HG02642 (cell line): ENCODE measurements around the gene ATP8A2.
"Not testable (repeated sequence)": the region's sequence is repeated elsewhere in the genome, so short reads cannot be mapped to it uniquely, and the experiment has no call there.

Source experiments
- ATAC-seq: cut with Tn5 transposase; IDR thresholded peaks from one replicate; pipeline ENCODE4 v1.9.1; 2021; ENCODE audit warnings: mild to moderate bottlenecking; ENCODE audit not compliant: unreplicated experiment, poor library complexity

ATP8A2 gene

GRCh38 chr13:25746131-25746530, 374.4 kb downstream of the ATP8A2 start:
- ATAC-seq = no peak

- ATAC-seq = no peak
Measured at GRCh38 chr13:25752957-25753551, 381.3 kb downstream of the ATP8A2 start.

GRCh38 chr13:25753976-25754375, 382.2 kb downstream of the ATP8A2 start:
- ATAC-seq = no peak

- no peak for ATAC-seq
Measured at GRCh38 chr13:25756251-25756650, 384.5 kb downstream of the ATP8A2 start.

GRCh38 chr13:25756912-25757311, 385.1 kb downstream of the ATP8A2 start:
- ATAC-seq = no peak

GRCh38 chr13:25761041-25761440, 389.3 kb downstream of the ATP8A2 start:
- no peak for ATAC-seq

- ATAC-seq = no peak
Measured at GRCh38 chr13:25762281-25762680, 390.5 kb downstream of the ATP8A2 start.

- ATAC-seq = no peak
Measured at GRCh38 chr13:25762795-25763377, 391.1 kb downstream of the ATP8A2 start.

GRCh38 chr13:25764378-25764777, 392.6 kb downstream of the ATP8A2 start:
- ATAC-seq = no peak

- no peak for ATAC-seq
Measured at GRCh38 chr13:25765266-25765665, 393.5 kb downstream of the ATP8A2 start.

- no peak for ATAC-seq
Measured at GRCh38 chr13:25766576-25766975, 394.8 kb downstream of the ATP8A2 start.

- no peak for ATAC-seq
Measured at GRCh38 chr13:25766991-25767390, 395.2 kb downstream of the ATP8A2 start.

- no peak for ATAC-seq
Measured at GRCh38 chr13:25768376-25768775, 396.6 kb downstream of the ATP8A2 start.

- no peak for ATAC-seq
Measured at GRCh38 chr13:25768838-25769237, 397.1 kb downstream of the ATP8A2 start.

GRCh38 chr13:25770601-25771000, 398.8 kb downstream of the ATP8A2 start:
- ATAC-seq = no peak

- no peak for ATAC-seq
Measured at GRCh38 chr13:25771202-25771601, 399.4 kb downstream of the ATP8A2 start.

GRCh38 chr13:25771641-25772478, 400.1 kb downstream of the ATP8A2 start:
- ATAC-seq = no peak

- ATAC-seq = not testable (repeated sequence)
Measured at GRCh38 chr13:25772534-25772933, 400.8 kb downstream of the ATP8A2 start.

GRCh38 chr13:25774056-25774455, 402.3 kb downstream of the ATP8A2 start:
- not testable (repeated sequence) for ATAC-seq

- no peak for ATAC-seq
Measured at GRCh38 chr13:25775275-25775674, 403.5 kb downstream of the ATP8A2 start.

- ATAC-seq = no peak
Measured at GRCh38 chr13:25775986-25776385, 404.2 kb downstream of the ATP8A2 start.
